ENCODE results near the gene TTF1. TPM values are rescaled to one million over a fixed set of nuclear protein-coding genes. Genes with fewer than 3 reads are reported as not detected.

TTF1 gene
- total and polyA plus RNA-seq, 2 of the 13 experiments (the other 11 are each of a cell fraction or from before 2014, with no cell fraction given) = 3.4 to 9.8 TPM

- no peak for TF ChIP-seq THAP8 (CRISPR knock-in tag; IDR thresholded peaks at IDR 0.05; ENCODE audit: borderline replicate concordance)
- no peak for TF ChIP-seq ZNF253 (CRISPR knock-in tag; IDR thresholded peaks at IDR 0.05; ENCODE audit: borderline replicate concordance)
- no peak for TF ChIP-seq ZNF367 (CRISPR knock-in tag; IDR thresholded peaks at IDR 0.05; ENCODE audit: borderline replicate concordance)
- TF ChIP-seq PRDM15 (CRISPR knock-in tag; IDR thresholded peaks at IDR 0.05) = no peak
- TF ChIP-seq HDAC2 (CRISPR knock-in tag; IDR thresholded peaks at IDR 0.05) = peak; percentile 52; the same call in 1 of the 2 replicates
- no peak for TF ChIP-seq HNRNPUL1 (IDR thresholded peaks at IDR 0.05; ENCODE audit: low read depth, low read length)
- no peak for TF ChIP-seq ZNF513 (CRISPR knock-in tag; conservative IDR thresholded peaks at IDR 0.05)
- no peak for TF ChIP-seq ZNF790 (CRISPR knock-in tag; IDR thresholded peaks at IDR 0.05; ENCODE audit: borderline replicate concordance)
- TF ChIP-seq NCOA1 (CRISPR knock-in tag; IDR thresholded peaks at IDR 0.05) = no peak
- no peak for TF ChIP-seq ZNF724P (CRISPR knock-in tag; IDR thresholded peaks at IDR 0.05; ENCODE audit: borderline replicate concordance)
- TF ChIP-seq CERS6 (CRISPR knock-in tag; IDR thresholded peaks at IDR 0.05) = no peak
- TF ChIP-seq MTERF4 (CRISPR knock-in tag; IDR thresholded peaks at IDR 0.05) = no peak; the same call in 1 of the 2 replicates
- no peak; the same call in 1 of the 2 replicates for TF ChIP-seq E2F5 (CRISPR knock-in tag; conservative IDR thresholded peaks at IDR 0.05)
- TF ChIP-seq ZFP82 (CRISPR knock-in tag; IDR thresholded peaks at IDR 0.05; ENCODE audit: borderline replicate concordance) = no peak
- TF ChIP-seq PLRG1 (conservative IDR thresholded peaks at IDR 0.05) = no peak
- TF ChIP-seq ZNF619 (CRISPR knock-in tag; IDR thresholded peaks at IDR 0.05) = no peak
- TF ChIP-seq ZNF232 (CRISPR knock-in tag; IDR thresholded peaks at IDR 0.05; ENCODE audit: borderline replicate concordance) = no peak
- TF ChIP-seq FOXC1 (CRISPR knock-in tag; IDR thresholded peaks at IDR 0.05; ENCODE audit: borderline replicate concordance) = no peak
- no peak for TF ChIP-seq ZNF382 (CRISPR knock-in tag; IDR thresholded peaks at IDR 0.05; ENCODE audit: borderline replicate concordance)
- TF ChIP-seq TFDP1 (CRISPR knock-in tag; IDR thresholded peaks at IDR 0.05; ENCODE audit: borderline replicate concordance) = peak; percentile 77; the same call in 1 of the 2 replicates
Observed at GRCh38 chr9:132406554-132407122, at the start of gene TTF1 (continued).

Measured in HepG2 (cell line).